Left lung (tissue), 10 donors: Measurements from ENCODE around the gene CYFIP1. TPM values are rescaled to one million over a fixed set of nuclear protein-coding genes. Genes with fewer than 3 reads are reported as not detected.

Source experiments
- ATAC-seq: fragments of 200-7000 bp; cut with Tn5 transposase; one replicate; pipeline ENCODE4 v1.9.1; 2020; ENCODE audit warnings: moderate library complexity
- DNase-seq, 4 donors: peaks; one replicate each; pipeline ENCODE4 v3.0.0-alpha.2; 2013 to 2020
- H3K27ac ChIP-seq, 2 donors: fragments of 200-600 bp; sonication (generic) in 1 of 2; one replicate each; pipeline versions ENCODE4 v1.5.0 to v1.8.0; 2020 to 2021
- H3K27me3 ChIP-seq, 2 donors: fragments of 200-600 bp; sonication (generic) in 1 of 2; one replicate each; pipeline versions ENCODE4 v1.5.0 to v1.8.0; 2020 to 2021
- H3K36me3 ChIP-seq, 2 donors: fragments of 200-600 bp; sonication (generic) in 1 of 2; one replicate each; pipeline versions ENCODE4 v1.5.0 to v1.8.0; 2020 to 2021
- H3K4me1 ChIP-seq, 2 donors: fragments of 200-600 bp; one replicate each; pipeline ENCODE4 v1.8.0; 2021
- H3K4me3 ChIP-seq, 2 donors: fragments of 200-600 bp; sonication (generic) in 1 of 2; one replicate each; pipeline versions ENCODE4 v1.5.0 to v1.8.0; 2020 to 2021; ENCODE audit warnings: mild to moderate bottlenecking in 1 of 2
- H3K9me3 ChIP-seq, 2 donors: fragments of 200-600 bp; sonication (generic) in 1 of 2; one replicate each; pipeline versions ENCODE4 v1.5.0 to v1.8.0; 2020 to 2021
- CTCF ChIP-seq, 2 donors: fragments of 200-600 bp; sonication (generic) in 1 of 2; IDR thresholded peaks; one replicate each; pipeline versions ENCODE4 v1.5.0 to v1.8.0; 2021; ENCODE audit warnings: antibody characterized with exemption in 2 of 2
- intact Hi-C, 2 donors: fragments of 100-400 bp; cut with DNase I; formaldehyde crosslinking; loops; one replicate each; pipeline versions ENCODE4 v1.11.2 to v1.14.2; 2022
- polyA plus RNA-seq, 6 donors: library from polyadenylated mRNA; unstranded; fragments of 120-200 nt; gene quantifications; one replicate each; pipeline ENCODE4 v1.2.1, GENCODE V29; 2013; ENCODE audit not compliant: insufficient read length in 6 of 6
- total RNA-seq, 2 donors: library from RNA; stranded (reverse); fragmentation: NEBNext Ultra II Directional; extraction: Animal tissue kit (Norgen Biotek cat#: 25700); gene quantifications; one replicate each; pipeline ENCODE4 v1.2.1, GENCODE V29; 2021
- donor health status: DM: no; HTN: yes; CAD: no.
- donor health status: DM: no; HTN: no; CAD: no.

The CYFIP1 gene
- total and polyA plus RNA-seq, 8 donors: 85.6 to 164 (median 92.3) TPM

- DNase-seq: no peak
- H3K27me3 ChIP-seq: no peaks in the 10 kb centered on the region
- TF ChIP-seq CTCF (IDR thresholded peaks at IDR 0.05): no peak
- ATAC-seq: peak; percentile 44
- H3K4me3 ChIP-seq: no peak overlapping the region
- H3K4me1 ChIP-seq: peaks cover 16 to 81% of the 10 kb centered on the region in 2 donors
- no peaks in the 10 kb centered on the region for H3K9me3 ChIP-seq
- H3K36me3 ChIP-seq: no peaks in the 10 kb centered on the region
- intact Hi-C loops: no loop called here
- H3K27ac ChIP-seq: peak overlapping the region in 1 of 2 donors; percentile 37
Observed at GRCh38 chr15:22956978-22957260, 23.2 kb downstream of the CYFIP1 start.

DNA sequence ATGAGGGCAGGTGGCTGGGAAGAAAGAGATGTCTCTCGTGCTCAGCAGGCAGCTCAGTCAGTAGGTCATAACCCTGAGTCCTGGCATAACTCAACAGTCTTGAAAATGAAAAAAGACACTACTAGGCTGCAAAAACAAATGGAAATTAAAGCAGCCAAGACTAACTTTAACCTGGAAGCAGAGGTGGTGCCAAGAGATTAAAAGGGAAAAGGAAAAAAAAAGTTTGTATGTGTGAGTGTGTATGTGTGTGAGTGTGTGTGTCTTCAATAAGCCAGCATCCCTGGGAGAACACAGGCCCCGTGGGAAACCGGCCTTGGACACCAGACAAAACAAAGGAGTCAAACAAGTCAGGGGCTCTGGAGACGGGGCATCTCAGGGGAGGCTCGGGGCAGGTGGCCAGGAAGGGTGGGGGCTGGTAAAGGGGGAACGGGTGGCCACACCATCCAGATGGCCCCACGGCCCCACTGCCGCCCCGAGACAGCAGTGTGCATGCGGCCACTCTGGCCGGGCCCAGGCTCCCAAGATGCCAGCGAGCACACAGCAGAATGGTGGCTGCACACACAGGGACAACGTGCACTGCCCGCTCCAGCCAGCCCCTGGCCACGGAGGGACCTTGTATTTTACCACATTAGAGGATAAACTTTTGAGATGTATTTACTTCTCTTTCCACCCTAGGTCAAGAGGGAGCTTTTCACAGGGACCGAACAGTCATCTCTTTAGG is 23.8 kb downstream of the CYFIP1 start:
- ATAC-seq: peak; percentile 19
- H3K27ac ChIP-seq: peak overlapping the region in 1 of 2 donors; percentile 37

GRCh38 chr15:22955544-22956119 is 24.5 kb downstream of the CYFIP1 start:
- peak overlapping the region in 1 of 2 donors; percentile 37 for H3K27ac ChIP-seq
- peaks cover 13 to 76% of the 10 kb centered on the region in 2 donors for H3K4me1 ChIP-seq
- no peak for TF ChIP-seq CTCF (IDR thresholded peaks at IDR 0.05)

More for the DNA sequence above, 23.8 kb downstream of the CYFIP1 start:
- intact Hi-C loops: no loop called here
- TF ChIP-seq CTCF (IDR thresholded peaks at IDR 0.05): no peak
- H3K27me3 ChIP-seq: no peaks in the 10 kb centered on the region
- no peak overlapping the region for H3K4me3 ChIP-seq
- DNase-seq: no peak
- H3K36me3 ChIP-seq: no peaks in the 10 kb centered on the region
- H3K4me1 ChIP-seq: peaks cover 16 to 77% of the 10 kb centered on the region in 2 donors
- H3K9me3 ChIP-seq: no peaks in the 10 kb centered on the region

GRCh38 chr15:22954798-22955543 is 25.2 kb downstream of the CYFIP1 start:
- intact Hi-C loops: no loop called here
- peaks cover 13 to 76% of the 10 kb centered on the region in 2 donors for H3K4me1 ChIP-seq
- no peaks in the 10 kb centered on the region for H3K27me3 ChIP-seq
- no peaks in the 10 kb centered on the region for H3K9me3 ChIP-seq
- H3K4me3 ChIP-seq: no peak overlapping the region
- no peaks in the 10 kb centered on the region for H3K36me3 ChIP-seq
- no peak for TF ChIP-seq CTCF (IDR thresholded peaks at IDR 0.05)
- ATAC-seq (no peak), DNase-seq (no peak)
- peak overlapping the region in 1 of 2 donors; percentile 37 for H3K27ac ChIP-seq

More at GRCh38 chr15:22955544-22956119, 24.5 kb downstream of the CYFIP1 start:
- ATAC-seq (no peak), DNase-seq (no peak)
- Histone ChIP-seq H3K27me3 (no peaks in the 10 kb centered on the region), H3K4me3 (no peak overlapping the region), H3K36me3 (no peaks in the 10 kb centered on the region), H3K9me3 (no peaks in the 10 kb centered on the region)
- intact Hi-C loops: no loop called here

- ATAC-seq (no peak), DNase-seq (no peak)
- H3K36me3 ChIP-seq: no peaks in the 10 kb centered on the region
- no peaks in the 10 kb centered on the region for H3K9me3 ChIP-seq
- no peak overlapping the region for H3K4me3 ChIP-seq
- no peaks in the 10 kb centered on the region for H3K27me3 ChIP-seq
- intact Hi-C loops: no loop called here
- H3K4me1 ChIP-seq: peaks cover 13 to 76% of the 10 kb centered on the region in 2 donors
- no peak for TF ChIP-seq CTCF (IDR thresholded peaks at IDR 0.05)
- no peak overlapping the region for H3K27ac ChIP-seq
Observed at GRCh38 chr15:22954326-22954725, 25.8 kb downstream of the CYFIP1 start.
